Measurements from ENCODE around the gene PTPRD.

Gene PTPRD

DNA sequence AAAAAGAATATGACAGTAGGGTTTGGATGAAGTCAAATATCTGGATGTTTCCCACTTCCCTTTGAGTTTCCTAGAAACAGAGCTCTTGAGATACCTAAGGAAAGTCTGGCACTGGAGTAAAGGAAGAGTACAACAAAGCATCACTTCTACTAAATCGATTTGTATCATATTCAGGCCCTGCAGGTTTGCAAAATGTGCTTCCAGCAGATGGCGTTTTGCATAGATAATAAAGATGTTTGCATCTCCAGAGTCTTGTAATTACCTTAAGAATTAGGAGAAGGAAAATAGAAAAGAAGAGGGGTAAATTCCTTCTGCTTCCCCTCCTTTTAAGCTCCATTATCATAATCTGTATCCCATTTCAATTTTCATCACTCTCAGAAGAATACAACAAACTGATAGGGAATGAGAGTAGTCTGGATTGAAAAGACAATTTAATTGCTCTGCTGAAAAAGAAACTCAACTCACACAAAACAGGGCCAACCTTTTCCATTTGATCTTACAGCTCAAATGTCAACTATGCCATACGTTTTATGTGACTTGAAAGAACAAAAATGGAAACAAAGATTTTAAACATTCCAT lies 380.4 kb downstream of the PTPRD start:
- TF ChIP-seq ZNF274 (IDR thresholded peaks at IDR 0.05; ENCODE audit: low read depth, low read length) = no peak
- H3K4me3 ChIP-seq (ENCODE audit: low read length) = no peak overlapping the region

GRCh38 chr9:10230512-10230911 lies 382.3 kb downstream of the PTPRD start:
- no peak overlapping the region for H3K4me3 ChIP-seq (ENCODE audit: low read length)
- TF ChIP-seq ZNF274 (IDR thresholded peaks at IDR 0.05; ENCODE audit: low read depth, low read length) = no peak

DNA sequence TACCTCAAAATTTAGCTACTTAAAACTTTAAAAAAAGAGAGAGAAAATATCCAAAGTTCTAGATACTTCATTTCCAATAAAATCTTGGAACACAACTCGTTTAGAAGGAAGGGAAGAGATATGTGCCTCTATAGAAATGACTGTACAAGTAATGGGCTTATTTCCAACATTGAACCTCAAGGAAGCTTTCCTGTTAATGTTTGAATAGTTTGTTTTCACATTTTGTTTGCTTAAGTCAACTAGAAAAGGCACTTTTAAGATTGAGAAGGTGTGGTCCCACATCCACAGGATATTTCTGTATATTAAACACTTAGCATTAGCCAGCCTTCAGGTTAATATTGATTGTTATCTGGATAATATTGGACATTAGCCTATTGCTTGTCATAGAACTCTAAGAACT lies 384.7 kb downstream of the PTPRD start:
- H3K4me3 ChIP-seq (ENCODE audit: low read length) = no peak overlapping the region
- TF ChIP-seq ZNF274 (IDR thresholded peaks at IDR 0.05; ENCODE audit: low read depth, low read length) = no peak

DNA sequence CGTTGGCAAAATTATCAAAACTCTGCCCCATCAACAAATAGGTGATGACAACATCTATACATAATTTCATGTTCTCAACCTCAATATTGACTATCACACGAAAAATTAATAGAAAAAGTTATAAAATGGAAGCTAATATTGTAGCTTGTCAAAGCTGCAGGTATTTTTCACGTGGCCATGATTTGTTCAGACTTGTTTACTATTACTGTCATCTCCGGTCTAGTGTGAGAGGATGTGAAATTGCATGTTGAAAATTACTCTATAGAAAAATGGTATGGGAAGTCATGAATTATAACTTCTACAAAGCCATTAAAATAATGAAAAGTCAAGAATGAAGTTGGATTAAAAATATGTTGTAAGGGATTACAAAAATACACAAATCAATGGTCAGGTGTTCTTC lies 385.8 kb downstream of the PTPRD start:
- TF ChIP-seq ZNF274 (IDR thresholded peaks at IDR 0.05; ENCODE audit: low read depth, low read length) = no peak
- H3K4me3 ChIP-seq (ENCODE audit: low read length) = no peak overlapping the region

DNA sequence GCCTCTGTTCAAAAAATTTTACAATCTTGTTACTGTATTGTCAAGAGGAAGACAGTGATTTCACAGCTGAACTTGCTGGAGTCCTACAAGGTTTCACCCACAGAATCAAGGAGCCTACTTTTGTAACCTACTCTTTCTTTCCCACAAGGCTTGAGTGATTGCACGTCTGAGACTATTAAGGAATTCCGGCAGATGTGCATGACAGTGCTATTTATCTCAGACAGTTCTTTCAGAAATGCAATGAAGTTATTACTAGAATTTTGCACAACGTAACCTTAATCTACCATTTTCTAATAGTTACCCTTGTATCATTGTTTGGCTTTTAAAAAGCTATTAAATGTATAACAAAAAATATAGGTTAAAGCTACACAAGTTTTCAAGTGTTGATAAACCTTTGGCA lies 400.1 kb downstream of the PTPRD start:
- TF ChIP-seq ZNF274 (IDR thresholded peaks at IDR 0.05; ENCODE audit: low read depth, low read length) = no peak
- H3K4me3 ChIP-seq (ENCODE audit: low read length) = no peak overlapping the region

GRCh38 chr9:10208691-10209069 lies 404.1 kb downstream of the PTPRD start:
- TF ChIP-seq ZNF274 (IDR thresholded peaks at IDR 0.05; ENCODE audit: low read depth, low read length) = no peak
- H3K4me3 ChIP-seq (ENCODE audit: low read length) = no peak overlapping the region

- H3K4me3 ChIP-seq (ENCODE audit: low read length) = no peak overlapping the region
- TF ChIP-seq ZNF274 (IDR thresholded peaks at IDR 0.05; ENCODE audit: low read depth, low read length) = no peak
Observed at GRCh38 chr9:10204276-10204675, 408.5 kb downstream of the PTPRD start.

GRCh38 chr9:10173561-10173960 lies 439.2 kb downstream of the PTPRD start:
- H3K4me3 ChIP-seq (ENCODE audit: low read length) = no peak overlapping the region

GRCh38 chr9:10172476-10172875 lies 440.3 kb downstream of the PTPRD start:
- TF ChIP-seq ZNF274 (IDR thresholded peaks at IDR 0.05; ENCODE audit: low read depth, low read length) = no peak
- no peak overlapping the region for H3K4me3 ChIP-seq (ENCODE audit: low read length)

More at GRCh38 chr9:10173561-10173960, 439.2 kb downstream of the PTPRD start:
- TF ChIP-seq ZNF274 (IDR thresholded peaks at IDR 0.05; ENCODE audit: low read depth, low read length) = no peak

GRCh38 chr9:10168241-10168640 lies 444.6 kb downstream of the PTPRD start:
- no peak overlapping the region for H3K4me3 ChIP-seq (ENCODE audit: low read length)
- no peak for TF ChIP-seq ZNF274 (IDR thresholded peaks at IDR 0.05; ENCODE audit: low read depth, low read length)

- no peak for TF ChIP-seq ZNF274 (IDR thresholded peaks at IDR 0.05; ENCODE audit: low read depth, low read length)
- H3K4me3 ChIP-seq (ENCODE audit: low read length) = no peak overlapping the region
Observed at GRCh38 chr9:10148796-10149195, 464.0 kb downstream of the PTPRD start.

DNA sequence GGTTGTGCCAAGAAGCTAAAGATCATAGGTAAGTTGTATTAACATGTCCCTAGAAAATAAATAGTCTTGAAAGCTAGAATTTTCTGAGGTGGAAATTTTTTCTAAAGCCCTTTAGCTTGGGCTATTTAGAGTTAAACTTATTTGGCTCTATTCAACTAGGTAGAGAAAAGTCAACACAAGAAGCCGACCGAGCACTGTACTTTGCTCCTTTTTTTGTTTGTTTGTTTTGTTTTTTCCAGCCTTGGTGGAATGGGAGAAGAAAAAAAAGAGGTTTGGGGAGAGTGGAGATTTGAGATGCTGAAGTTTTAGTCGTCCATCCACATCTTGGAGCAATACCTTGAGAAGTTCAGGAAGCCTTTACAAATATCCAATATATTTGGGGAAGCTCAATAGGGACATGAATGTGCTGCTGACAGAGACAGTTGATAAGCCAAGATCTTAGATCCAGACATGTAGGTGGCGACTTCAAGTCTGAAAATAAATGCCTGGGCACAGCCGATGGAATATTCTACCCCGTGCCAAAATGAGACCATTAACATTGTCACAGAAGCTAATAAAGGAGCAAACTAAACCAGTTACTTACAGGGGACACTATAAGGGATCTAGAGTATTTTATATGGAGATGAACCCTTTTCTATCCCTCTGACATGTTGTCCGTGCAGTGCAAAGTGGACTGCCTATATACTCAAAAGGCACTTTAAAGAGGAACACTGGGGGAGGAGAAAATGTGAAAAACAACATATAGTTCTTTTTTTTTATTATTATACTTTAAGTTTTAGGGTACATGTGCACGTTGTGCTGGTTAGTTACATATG lies 466.1 kb downstream of the PTPRD start:
- no peak overlapping the region for H3K4me3 ChIP-seq (ENCODE audit: low read length)
- no peak for TF ChIP-seq ZNF274 (IDR thresholded peaks at IDR 0.05; ENCODE audit: low read depth, low read length)

DNA sequence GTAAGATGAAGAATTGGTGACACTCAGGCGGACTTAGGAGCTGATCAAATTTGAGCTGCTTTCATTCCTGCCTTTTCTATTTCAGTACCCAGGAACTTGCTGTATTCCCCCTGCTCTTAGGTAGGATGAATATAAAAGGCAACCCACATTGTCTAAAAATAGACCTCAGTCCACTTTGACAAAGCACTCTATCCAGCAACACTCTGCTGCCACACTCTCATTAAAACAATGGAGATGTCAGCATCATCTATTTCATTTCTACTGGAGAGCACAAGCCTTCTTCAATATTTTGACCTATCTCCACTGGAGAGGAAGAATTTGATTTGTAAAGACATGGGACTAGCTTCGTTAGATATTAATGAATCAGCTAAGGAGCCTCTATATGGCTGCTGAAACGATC lies 468.4 kb downstream of the PTPRD start:
- H3K4me3 ChIP-seq (ENCODE audit: low read length) = no peak overlapping the region
- no peak for TF ChIP-seq ZNF274 (IDR thresholded peaks at IDR 0.05; ENCODE audit: low read depth, low read length)

GRCh38 chr9:10135553-10135952 lies 477.2 kb downstream of the PTPRD start:
- TF ChIP-seq ZNF274 (IDR thresholded peaks at IDR 0.05; ENCODE audit: low read depth, low read length) = no peak
- no peak overlapping the region for H3K4me3 ChIP-seq (ENCODE audit: low read length)

GRCh38 chr9:10134266-10134665 lies 478.5 kb downstream of the PTPRD start:
- no peak overlapping the region for H3K4me3 ChIP-seq (ENCODE audit: low read length)
- TF ChIP-seq ZNF274 (IDR thresholded peaks at IDR 0.05; ENCODE audit: low read depth, low read length) = no peak

Measured in GM08714 (cell line).